Fibroblast of peridontal ligament (primary cell): ENCODE data around the gene APOM.

Source experiments
- DNase-seq: peaks from one replicate; pipeline ENCODE4 v3.0.0-alpha.2; 2010; ENCODE audit errors: extremely low read depth

Gene APOM

DNA sequence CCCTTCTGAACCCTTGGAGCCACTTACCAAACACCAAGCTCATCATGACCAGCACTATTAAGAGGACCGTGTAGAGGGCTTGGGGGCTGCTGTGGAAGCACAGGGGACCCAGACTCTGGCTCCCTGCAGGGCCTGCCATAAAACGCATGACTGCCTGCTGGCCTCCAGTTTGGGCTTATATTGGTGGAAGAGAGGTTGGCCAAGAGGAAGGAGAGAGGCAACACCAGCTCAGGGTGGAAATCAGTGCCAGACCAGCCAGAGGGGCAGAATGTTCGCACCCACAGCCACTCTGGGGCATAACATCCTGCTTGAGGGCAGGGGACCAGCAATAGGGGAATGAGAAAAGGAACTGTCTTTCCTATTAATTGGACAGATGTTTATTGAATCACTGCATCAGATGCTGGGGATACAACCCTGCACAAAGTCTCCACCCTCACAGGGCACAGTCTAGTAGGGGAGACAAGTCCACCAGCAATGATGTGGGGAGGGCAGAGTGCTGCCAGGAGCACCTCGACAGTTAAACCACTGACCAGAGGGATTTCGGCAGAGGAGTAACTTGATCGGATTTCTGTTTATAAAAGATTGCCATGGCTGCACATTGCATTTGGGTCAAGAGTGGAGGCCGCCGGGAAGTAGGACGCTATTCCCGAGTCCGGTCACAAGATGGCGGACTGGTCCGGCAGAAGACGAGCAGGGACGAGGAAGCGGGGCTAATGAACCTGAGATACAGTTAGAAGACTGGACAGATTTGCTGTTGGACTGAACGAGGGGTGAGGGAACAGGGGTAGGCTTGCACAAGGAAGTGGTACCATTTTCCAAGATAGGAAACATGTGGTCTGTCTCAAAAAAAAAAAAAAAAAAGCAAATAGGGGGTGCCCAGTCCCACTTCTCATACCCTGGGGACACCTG is 24.8 kb downstream of the APOM start, which contains the start of gene LY6G5C:
Gene LY6G5C, minus strand, starts transcription at position 842 of the 909 bp plus-strand sequence. Its CDS starts 694 bp downstream, at position 148.
- DNase-seq: peak; percentile 96

DNA sequence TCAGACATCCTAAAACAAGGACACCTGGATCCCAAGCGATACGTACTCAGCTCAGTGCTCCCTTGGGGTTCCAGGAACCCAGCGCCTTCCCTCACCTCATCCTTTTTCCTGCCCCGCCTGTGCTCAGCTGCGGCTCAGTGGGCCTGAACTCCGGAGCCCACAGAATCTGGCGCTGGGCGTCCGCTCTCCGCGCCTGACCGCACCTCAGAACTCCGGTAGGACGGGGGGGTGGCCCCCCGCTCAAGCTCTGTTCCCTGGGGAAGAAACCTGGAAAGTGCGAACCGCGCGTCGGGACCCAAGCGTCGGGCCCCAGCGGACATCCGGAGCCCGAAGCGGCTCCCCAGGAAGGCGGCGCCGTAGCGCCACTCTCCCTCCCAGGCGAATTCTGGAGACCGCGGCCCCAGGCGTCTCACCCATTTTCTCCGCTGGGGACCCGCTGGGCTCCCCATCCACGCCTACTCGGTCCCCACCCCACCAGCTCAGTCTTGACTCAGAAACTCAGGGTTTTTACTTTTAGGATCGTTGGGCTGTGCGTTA is 25.5 kb downstream of the APOM start:
- DNase-seq: no peak

DNA sequence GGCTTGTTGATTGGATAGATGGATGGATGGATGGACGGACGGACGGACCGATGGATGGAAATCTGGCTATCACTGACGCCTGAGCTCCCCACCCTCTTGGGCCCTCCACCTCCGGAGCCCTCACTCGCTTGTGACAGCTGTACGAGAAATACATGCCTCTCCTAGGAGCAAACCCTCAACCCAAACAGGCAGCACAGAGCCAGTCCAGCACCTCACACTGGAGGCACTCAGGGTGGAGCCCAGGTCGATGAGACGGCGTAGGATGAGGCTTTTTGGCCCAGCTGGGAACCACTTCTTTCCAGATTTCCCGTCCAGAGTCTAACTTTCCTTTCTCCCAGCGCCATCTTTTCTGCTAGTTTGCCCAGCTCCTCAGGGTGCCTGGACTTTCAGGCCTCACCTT is 27.9 kb downstream of the APOM start:
- no peak for DNase-seq

DNA sequence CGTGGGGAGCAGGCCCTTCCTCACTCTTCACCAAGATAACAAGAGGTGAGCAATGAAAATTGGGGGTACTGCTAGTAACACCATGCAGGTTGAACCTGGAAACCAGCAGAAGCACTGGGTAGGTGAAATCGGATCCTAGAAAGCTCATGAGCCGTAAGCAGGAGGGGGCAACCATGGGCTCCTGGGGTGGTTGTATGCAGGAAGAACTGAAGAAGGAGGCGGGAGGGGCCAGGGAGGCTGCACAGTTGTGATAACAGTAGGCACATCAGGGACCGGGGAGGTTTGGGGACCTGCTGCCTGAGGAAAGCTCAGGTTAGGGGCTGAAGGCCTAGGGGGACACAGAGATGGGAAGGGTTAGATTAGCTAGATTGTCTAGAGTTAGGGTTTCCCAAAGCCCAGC is 30.8 kb downstream of the APOM start:
- no peak for DNase-seq

DNA sequence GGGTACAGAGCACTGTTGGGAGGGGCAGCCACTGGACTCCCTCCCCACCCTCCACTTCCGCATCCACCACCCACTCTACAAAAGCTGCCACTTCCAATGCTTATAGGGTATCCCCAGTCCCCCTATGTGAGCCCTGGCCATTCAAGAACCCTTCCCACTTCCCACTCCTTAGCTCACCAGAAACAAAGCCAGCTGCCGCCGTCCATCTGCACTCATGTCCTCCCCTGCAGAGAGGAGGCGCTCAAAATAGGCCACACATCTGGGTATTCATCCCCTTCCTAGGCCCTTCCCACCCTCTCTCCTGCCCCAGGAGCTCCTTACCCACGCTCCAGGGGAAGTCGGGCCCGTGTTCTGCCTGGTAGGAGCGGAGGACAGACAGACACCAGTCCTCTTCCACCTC is 31.6 kb downstream of the APOM start:
- DNase-seq: no peak

DNA sequence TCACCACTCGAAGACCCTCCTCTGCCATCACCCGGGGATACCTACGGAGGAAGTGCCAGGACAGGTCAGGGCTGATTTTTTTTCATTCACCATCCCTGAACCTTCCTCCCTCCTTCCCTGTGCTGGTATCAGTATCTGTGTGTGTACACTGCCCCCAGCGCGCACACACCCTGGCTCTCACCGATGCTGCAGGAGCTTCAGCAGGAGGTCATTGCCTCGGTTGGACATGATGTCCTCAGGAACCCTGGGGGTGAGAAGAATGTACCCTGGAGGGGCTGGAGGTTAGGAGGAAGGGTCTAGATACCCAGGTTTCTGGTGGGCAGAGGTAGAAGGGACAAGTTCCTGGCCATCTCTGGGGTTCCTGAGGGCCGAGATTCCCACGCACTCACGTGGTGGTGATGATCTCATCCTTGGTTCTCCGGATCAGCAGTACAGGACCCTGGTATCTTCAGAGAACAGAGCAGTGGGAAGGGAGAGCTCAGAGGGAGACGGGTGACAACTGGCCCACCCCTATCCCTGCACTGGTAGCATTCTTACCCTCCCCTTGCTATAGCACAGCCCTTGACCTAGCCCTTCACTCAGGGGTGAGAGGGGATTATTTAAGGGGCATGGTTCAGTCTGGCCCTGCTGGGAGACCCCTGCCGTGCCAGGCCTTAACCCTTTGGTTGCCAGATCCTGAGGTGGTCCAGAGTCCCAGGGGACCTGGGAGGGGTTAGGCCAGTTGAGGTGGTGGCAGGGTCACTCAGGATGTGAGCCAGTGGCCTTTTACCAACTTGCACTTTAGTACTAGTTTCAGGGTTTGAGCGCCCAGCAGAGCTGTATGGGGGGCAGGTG is 32.4 kb downstream of the APOM start:
- no peak for DNase-seq

DNA sequence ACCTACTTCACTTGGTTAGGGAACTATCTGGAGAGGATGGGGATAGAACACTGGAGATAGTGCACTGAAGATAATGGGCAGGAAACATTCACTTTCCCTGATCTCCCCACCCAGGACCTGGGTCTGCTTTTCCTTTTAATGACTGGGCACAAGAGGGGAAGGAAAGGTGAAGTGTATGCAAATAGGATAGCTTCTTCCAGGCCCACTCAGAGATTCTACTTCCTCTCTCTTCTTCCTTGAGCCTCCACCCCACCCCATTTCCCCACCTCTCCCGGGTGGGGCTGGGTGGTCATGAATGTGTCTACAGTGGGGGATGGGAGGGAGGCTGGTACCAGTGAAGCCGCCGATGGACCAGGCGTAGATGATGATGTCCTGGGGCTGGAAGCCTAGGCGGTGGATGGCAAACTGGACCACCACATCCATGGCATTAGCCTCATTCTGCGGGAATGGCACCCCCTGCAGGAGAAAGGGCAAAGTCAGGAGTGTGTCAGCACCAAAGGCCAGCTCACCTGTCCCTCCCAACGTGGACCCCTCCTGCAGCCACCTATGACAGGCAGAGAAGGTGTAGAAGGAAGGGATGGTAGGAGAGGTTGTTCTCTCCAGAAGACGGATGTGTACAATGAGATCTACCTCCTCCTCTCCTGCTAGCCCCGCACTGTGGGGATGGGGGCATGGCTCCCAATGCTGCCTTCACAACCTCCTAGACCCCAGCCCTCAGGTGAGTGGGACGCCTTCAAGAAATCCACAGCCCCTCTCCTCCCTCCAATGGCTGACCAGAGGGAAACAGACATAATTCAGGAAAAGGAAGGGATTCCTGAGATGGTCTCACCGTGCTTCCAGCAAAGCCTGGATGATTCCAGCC is 33.8 kb downstream of the APOM start:
- no peak for DNase-seq

DNA sequence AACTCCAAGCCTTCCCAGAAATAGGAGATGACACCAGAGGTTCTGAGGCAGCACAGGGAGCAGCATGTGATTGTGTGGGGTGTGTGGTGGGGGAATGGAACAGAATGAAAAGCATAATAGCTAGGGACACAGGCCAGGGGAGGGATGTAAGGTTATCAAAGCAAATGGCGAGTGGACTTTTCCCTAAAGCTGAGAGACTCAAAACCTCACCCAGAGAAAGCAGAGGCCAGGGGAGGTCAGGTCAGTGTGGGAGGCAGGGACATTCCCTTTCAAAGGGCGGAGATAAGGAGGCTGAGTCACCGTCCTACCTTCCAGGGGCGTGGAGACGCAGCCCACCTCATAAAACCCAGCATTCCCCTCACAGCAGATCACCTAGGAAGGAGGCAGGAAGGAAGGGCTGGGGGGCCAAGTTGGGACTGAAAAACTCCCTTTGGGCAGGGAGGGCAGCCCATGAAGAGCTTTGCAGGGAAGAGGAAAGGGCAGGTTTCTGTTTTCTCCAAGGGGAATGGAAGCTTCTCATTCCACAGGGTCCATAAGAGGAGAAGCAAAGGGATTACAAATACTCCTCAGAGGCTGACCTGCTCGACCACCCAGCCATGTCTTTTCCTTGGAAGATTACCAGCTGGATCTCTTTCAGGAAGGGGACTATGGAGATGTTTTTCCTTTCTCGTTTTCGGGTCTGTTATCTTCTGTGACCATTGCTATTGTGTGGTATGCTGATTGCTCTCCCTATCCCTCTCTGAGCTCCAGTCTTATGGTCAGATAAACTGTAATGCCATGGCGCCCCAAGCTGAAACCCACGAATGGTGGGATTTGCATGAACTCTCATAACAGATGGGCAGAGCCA is 34.8 kb downstream of the APOM start:
- DNase-seq: no peak

DNA sequence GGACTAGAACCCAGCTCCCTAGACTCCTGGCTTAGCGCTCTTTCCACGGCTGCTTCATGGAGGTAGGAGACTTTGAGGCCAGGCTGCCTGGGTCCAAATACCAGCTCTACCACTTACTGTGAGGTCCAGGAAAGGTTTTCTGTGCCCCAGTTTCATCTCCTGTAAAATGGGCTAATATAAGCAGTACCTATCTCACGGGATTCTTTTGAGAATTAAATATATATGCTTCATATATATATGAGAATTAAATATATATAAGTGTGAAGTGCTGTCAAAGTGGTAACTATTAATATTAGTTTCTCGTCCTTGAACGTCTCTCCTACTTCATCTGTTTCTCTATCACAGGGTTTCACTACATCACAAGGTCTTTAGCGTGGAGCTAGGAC is 35.4 kb downstream of the APOM start:
- no peak for DNase-seq

DNA sequence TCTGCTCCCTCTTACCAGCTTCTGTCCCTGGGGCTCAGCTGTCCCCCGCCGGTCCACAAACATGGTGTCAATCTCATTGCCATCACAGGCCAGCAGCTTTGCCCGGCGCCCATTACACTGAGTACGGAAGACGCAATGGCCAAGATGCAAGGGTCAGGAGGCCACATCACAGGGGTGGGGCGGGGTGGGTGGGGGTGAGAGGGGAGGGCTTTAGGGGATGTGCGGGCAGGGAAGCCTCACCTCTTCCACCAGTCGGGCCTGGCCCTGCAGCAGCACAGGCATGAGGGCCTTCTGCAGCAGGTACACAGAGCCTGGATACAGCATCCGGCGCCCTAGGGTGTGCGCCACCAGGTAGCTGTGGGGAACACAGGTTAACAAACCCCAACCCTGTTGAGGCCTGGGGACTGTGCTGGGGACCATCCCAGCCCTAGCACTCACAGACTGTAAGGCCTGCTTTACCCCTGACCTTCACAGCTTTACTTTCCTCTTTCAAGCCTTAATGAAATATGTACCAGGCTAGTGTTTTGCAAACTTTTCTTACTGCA is 35.9 kb downstream of the APOM start:
- no peak for DNase-seq

DNA sequence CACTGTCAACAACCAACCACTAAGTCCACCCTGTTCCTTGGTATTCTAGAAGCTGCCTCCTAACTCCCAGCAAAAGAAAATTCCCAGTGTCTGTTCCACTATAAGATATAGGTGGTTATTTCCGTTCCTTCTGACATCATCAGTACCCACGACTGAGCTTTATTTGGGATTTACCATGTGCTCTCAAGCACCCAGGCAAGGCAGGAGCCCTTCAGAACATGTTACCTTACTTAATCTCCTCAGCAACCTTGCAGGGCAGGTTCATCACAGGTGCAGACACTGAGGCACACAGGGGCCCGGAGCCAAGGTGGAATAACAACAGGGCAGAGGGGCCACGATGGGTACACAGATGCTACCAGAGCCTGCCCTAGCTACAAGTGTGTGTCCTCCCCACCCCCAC is 36.7 kb downstream of the APOM start:
- no peak for DNase-seq

DNA sequence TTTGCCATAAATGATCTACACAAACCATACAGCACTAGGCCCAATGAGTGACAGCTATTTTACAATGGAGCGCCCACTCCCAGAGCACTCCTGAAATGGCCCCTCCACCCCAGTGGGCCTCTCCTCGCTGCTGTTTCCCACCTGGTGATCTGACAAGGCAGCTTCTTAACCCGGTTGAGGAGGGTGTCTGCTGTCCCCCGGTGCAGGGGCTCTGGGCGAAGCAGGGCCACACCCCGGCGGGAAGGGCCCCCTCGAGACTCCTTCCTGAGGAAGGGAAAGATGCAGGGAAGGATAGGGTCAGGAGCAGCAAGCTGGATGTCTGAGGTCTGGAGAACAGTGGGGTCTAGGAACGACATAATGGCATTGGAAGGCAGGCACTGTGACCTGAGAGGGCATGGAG is 37.2 kb downstream of the APOM start:
- DNase-seq: no peak

DNA sequence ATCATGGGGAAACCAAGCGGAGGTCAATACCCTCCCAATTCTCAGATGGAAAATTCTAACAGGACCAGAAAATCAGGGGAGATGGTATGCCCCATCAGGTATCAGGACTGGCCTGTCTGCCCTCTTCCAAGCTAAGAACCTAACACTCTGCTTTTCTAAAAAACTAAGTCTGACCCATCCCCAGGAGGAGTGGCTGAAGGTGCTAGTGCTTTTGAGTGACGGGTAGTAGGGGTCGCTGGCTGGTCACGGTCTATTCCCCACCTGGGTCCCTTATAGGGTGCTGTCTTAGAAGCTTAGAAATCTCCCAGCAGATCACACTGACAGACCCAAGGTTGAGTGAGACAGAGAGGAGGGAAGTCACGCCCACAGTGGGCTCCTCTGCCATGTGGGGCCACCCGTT is 37.8 kb downstream of the APOM start:
- no peak for DNase-seq

DNA sequence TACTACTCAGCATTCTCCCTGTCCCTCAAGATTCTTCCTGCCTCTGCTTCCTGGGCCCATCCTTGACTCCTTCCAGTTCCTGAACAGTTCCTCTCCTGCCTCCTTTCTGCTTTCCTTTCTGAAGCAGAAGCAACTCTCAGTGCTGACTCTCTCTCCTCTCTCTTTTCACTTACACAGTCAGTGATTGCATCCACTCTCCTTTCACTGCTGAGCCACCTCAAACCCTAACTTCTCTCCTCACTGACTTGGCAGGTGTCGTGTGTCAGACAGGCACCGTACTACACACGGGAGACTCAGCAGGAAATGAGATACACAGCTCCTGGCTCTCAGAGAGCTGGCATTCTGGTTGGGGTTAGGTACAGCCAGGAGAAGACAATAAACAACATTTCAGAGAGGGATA is 41.9 kb downstream of the APOM start:
- DNase-seq: no peak

DNA sequence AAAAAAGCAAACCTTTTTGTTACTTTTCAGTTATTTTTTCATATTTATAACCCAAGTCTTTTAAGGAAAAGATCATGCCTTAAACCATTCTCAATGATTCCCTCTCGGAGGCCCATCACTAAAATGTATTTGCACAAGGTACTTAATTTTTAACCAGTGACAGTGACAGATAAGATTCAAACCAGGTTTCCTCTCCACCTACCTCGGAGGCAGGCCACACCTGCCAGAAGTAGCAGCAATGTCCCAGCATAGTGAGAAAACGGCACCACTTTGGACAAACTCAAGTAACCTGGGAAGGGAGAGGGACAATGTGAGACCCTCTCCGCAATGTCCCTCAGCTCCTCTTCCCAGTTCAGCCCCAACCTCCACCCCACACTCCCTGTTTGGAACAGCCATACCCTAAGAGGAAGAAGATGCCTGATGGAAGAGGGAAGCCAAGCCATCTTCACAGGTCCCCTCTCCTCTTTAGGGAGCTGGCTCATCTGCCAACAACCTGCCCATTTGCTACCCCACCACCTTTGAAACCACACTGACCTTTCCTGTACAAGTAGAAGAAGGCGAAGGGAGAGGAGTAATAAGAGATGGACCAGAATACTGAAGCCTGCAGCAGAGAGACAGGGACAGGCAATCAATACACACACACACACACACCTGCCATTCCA is 45.2 kb downstream of the APOM start:
- DNase-seq: no peak

DNA sequence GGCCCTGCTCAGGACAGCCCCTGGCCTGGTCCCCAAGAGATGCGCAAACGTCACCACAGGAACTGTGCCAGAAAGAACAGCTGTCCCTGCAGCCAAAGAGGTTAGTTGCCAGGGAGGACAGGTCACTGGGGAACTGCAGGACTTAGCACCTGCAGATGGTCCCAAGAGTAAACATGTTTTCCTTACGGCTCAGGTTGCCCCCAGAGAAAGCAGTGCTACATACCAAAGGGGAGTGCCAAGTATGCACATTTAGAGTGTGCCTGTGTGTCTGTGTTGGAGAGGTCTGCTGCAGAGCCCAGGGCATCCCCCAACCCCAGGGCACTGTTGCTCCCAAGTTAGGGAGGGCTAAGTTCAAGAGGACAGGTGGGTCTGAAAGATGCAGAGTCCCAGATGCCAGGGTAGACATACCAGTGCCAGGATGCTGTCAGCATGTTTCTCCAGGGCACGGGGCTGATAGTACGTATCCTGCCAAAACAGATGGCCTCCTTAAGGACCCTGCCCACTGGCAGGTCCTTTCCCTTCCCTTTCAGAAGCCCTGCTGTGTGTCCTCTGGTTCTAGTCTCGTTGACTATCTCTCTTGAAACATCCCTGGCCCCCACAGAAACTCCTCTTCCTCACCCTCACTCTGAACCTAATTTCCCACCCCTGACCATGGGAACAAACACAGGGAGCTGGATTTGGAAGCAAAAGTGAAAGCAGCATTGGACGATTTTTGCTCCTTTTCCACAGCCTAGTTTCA is 46.1 kb downstream of the APOM start:
- DNase-seq: peak; percentile 65

DNA sequence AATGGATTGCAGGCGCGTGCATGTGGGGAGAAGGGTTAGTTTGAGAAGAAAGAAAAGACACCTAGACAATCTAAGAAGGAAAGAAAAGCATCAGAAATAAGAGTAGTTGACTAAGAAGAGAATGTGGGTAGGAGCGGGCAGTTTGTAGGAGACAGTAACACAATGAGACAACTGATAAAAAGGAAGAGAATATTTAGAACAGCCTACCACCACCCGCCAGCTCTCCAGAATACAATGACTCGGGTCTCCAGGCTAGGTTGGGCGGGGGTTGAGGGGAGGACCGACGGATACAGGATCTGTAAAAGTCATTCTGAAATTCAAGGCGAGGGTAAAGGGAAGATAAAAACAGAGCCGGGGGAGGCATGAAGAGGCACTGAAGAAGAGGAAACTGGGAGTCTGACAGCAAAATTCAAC is 46.7 kb downstream of the APOM start:
- no peak for DNase-seq

DNA sequence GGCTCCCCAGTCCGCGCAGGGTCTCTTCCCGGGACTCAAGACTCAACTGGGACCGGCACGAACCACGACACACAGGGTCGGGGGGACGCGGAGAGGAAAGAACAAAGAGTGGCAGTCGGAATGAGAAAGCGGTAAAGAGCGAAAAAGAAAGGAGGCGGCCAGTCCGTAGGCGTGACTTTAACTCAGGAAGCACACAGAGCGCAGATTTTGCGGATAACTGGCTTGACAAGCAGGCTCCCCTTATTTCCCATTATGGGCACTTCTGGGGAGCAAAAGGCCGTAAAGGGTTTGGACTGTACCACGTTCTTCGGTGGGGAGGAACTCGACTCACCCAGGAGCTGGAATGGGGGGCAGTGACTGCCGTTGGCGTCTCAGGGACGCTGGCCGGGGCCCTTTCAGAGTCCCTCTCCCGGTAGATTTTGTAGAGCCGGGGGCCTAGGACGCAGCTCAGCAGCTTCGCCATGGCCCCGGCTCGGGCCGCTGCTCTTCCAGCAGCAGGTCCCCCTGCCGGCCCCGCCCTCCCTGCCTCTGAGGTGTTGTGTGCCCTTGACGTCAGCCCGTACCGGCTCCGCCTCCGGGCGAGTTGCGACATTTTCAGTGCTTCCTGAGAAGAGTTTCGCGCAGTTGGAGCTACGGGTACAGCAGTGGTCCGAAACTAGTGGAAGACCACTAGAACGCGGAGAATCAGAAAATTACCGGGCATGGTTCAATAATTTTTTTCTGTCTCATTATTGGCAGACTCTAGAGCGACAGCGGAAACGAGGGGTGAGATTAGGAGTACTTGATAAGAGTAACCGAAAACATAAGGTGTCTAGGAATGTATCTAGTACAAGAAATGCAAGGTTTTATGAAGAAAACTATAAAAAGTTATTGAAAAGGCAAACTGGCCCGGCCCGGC is 47.4 kb downstream of the APOM start, which contains the start of gene ABHD16A:
Gene ABHD16A, minus strand, starts transcription at position 506 of the 898 bp plus-strand sequence. Its CDS starts 43 bp downstream, at position 463.
- DNase-seq: peak; percentile 98
